ENCODE data around the gene MYO9B. TPM values are rescaled to one million over a fixed set of nuclear protein-coding genes. Genes with fewer than 3 reads are reported as not detected.
"Not testable (repeated sequence)": the region's sequence is repeated elsewhere in the genome, so short reads cannot be mapped to it uniquely, and the experiment has no call there.

MYO9B gene
- total RNA-seq, 1 donor from 2014 or later: 224 TPM

DNA sequence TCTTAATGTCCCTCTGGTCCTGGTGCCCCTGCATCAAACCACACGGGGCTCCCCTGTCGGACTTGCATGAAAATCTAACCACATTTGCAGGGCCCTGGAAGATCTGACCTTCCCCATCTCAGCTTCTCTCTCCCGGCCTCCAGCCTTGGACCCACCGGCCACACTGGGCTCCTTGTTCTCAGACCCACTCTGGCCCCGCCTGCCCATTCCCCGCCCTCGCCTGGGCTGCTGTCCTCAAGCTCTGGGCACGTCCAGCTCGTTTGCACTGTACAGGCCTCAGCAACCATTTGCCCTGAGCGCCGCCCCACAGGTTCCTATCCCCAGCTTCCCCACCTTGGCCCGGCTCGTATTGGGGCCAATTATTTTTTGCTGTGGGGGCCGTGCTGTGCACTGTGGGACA lies 10.5 kb downstream of the MYO9B start:
- intact Hi-C loops (cut with micrococcal nuclease): no loop called here

DNA sequence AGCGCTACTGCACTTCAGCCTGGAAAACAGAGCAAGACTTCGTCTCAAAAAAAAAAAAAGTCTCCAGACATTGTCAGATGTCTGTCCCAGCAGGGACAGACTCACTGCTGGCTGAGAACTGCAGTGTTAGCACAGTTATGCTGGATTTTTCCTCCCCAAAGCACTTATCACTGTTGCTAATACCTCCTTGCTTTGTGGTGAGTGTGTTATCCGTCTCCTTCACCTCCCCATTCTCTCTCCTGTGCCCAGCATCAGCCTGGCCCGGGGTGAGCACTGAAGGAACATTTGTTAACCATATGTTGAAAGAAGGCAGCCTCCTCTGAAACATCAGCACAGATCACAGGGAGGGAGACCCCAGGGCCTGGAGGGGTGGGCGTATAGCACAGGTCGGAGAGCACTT lies 11.3 kb downstream of the MYO9B start:
- intact Hi-C loops (cut with micrococcal nuclease): no loop called here

DNA sequence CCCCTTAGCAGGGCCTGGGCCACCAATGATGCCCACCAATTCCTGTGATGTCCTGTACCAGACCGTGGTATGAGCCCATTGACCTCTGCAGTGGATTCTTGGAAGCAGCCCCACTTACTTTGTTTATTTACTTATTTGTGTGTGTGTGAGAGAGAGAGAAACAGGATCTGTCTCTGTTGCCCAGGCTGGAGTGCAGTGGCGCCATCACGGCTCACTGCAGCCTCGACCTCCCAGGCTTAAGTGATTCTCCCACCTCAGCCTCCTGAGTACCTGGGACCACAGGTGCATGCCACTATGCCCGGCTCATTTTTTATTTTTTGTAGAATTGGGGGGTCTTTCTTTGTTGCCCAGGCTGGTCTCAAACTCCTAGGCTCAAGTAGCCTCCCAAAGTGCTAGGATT lies 13.0 kb downstream of the MYO9B start:
- intact Hi-C loops (cut with micrococcal nuclease): no loop called here

DNA sequence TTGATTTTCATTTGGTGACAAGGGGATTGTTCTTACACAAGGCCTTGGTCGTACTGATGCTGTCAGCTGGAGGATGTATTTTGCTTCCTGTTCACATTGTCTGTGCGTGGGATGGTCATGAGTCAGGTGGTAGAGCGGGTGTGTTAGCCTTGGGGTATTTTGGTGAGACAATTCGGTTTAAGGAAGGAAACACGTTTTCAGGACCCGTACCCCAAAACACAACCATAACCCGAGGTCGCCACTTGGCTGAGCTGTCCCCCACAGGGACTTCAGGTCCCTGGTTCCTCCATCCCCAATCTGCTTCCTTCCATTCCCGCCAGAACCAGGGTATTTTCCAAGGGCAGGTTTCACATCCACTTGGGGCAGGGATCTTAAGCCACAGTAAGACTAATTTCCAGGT lies 15.0 kb downstream of the MYO9B start:
- intact Hi-C loops (cut with micrococcal nuclease): no loop called here

DNA sequence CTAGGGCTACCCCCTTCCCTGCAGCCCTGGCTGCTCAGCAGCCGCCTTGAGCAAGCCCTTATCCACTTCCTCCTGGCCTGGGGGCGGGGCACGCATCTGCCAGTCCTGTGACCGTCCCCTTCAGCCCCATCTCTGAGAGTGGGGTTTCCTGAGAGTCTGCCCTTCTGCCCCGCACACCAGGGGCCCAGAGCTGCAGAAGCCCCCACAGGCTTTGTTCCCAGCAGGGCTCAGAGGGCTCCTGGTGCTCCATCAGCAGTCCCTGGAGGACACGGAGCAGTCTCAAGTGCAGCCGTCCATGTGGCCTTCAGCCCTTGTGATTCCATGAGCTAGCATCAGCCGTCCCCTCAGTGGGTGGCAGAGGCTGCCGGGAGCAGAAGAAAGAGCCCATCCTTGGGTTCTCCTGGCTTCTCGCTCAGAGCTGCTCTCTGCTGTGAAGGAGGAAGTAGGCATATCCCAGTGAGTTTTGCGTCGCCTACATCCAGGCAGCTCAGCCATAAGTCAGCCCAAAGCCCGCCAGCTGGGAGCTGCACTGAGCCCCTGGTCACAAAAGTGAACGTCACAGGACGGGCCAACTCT lies 16.3 kb downstream of the MYO9B start:
- intact Hi-C loops (cut with micrococcal nuclease): no loop called here

DNA sequence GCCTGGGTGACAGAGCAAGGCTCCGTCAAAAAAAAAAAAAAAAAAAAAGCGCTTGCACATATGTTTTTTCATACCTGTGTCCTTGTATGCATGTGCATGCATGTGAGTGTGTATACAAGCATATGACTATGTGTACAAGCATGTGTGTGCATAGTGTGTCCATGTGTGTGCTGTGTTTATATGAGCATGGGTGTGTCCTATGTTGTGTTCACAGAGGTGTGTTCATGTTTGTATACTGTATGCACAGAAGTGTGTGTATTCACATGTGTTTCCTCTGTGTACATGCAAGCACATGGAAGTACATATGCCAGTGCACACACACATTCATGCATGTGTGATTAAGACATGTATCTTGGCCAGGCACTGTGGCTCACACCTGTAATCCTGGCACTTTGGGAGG lies 17.1 kb downstream of the MYO9B start:
- intact Hi-C loops (cut with micrococcal nuclease): no loop called here

DNA sequence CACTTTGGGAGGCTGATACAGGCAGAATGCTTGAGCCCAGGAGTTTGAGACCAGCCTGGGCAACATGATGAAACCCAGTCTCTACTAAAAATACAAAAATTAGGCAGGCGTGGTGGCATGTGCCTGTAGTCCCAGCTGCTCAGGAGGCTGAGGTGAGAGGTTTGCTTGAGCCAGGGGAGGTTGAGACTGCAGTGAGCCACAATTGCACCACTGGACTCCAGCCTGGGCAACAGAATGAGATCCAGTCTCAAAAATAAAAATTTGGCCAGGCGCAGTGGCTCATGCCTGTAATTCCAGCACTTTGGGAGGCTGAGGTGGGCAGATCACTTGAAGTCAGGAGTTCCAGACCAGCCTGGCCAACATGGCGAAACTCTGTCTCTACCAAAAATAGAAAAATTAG lies 19.1 kb downstream of the MYO9B start:
- intact Hi-C loops (cut with micrococcal nuclease): not testable (repeated sequence)

DNA sequence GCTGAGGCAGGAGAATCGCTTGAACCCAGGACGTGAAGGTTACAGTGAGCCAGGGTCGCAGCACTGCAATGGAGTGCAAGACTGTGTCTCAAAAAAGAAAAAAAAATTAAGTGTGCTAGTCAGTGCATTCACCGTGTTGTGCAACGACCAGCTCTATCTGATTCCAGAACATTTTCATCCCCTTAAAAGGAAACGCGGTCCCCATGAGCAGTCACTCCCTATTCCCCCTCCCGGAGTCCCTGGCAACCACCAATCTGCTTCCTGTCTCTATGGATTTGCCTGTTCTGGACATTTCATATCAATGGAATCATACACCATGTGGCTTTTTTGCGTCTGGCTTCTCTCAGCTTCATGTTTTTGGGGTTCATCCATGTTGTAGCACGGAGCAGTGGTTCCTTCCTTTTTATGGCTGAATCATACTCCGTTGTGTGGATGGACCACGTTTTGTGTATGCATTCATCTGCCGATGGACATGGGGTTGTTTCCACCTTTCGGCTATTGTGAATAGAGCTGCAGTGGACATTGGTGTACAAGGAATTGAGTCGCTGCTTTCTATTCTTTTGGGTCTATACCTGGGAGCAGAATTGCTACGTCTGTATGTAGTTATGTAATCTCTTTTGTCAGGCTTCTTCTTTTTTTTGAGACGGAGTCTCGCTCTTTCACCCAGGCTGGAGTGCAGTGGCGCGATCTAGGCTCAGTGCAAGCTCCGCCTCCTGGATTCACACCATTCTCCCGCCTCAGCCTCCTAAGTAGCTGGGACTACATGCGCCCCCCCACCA lies 19.8 kb downstream of the MYO9B start:
- intact Hi-C loops (cut with micrococcal nuclease): no loop called here

DNA sequence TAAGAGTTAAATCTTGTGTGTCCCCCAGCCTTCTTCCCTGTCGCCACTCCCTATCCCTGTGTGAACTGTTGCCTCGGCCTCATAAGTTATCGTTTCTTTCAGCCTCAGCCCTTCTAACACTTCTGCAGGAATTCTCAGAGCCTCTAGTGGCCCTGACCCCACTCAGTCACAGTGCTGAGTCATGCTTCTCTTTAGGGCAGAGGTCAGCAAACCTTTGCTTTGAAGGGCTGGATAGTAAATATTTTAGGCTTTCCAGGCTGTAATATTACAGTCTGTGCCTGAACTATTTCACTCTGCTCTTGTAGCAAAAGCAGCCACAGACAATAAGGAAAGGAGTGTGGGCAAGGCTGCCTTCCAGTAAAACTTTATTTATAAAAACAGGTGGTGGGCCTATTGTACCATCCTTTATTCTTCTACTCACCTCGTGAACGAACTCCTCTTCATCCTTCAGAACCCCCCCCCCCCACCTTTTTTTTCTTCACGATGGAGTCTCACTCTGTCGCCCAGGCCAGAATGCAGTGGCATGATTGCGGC lies 22.1 kb downstream of the MYO9B start:
- intact Hi-C loops (cut with micrococcal nuclease): no loop called here

DNA sequence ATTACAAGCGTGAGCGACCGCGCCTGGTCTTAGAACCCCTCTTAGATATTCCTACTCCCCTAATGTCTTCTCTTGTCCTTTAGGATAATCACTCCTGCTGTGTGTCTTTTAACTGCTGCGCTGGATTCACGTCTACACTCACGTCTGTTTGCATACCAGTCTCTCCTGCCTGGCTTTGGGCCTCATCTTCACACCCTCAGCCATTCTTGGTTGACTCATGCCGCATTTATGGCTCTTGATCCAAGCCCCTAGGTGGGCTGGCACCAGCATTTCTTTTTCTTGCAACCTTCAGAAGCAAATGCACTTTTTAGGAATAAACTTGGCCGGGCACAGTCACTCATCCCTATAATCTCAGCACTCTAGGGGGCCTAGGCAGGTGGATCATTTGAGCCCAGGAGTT lies 22.7 kb downstream of the MYO9B start:
- intact Hi-C loops (cut with micrococcal nuclease): no loop called here

DNA sequence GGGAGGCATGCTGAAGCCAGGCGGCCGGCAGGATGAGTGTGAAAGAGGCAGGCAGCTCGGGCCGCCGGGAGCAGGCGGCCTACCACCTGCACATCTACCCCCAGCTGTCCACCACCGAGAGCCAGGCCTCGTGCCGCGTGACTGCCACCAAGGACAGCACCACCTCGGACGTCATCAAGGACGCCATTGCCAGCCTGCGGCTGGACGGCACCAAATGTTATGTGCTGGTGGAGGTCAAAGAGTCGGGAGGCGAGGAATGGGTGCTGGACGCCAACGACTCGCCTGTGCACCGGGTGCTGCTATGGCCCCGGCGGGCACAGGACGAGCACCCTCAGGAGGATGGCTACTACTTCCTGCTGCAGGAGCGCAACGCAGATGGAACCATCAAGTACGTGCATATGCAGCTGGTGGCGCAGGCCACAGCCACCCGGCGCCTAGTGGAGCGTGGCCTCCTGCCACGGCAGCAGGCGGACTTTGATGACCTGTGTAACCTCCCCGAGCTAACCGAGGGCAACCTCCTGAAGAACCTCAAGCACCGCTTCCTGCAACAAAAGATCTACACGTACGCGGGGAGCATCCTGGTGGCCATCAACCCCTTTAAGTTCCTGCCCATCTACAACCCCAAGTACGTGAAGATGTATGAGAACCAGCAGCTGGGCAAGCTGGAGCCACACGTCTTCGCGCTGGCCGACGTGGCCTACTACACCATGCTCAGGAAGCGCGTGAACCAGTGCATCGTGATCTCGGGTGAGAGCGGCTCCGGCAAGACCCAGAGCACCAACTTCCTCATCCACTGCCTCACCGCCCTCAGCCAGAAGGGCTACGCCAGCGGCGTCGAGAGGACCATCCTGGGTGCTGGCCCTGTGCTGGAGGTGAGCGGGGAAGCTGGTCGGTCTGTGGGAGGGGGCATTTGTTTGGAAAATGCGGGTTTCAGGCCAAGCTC lies 26.4 kb downstream of the MYO9B start:
- intact Hi-C loops (cut with micrococcal nuclease): no loop called here

DNA sequence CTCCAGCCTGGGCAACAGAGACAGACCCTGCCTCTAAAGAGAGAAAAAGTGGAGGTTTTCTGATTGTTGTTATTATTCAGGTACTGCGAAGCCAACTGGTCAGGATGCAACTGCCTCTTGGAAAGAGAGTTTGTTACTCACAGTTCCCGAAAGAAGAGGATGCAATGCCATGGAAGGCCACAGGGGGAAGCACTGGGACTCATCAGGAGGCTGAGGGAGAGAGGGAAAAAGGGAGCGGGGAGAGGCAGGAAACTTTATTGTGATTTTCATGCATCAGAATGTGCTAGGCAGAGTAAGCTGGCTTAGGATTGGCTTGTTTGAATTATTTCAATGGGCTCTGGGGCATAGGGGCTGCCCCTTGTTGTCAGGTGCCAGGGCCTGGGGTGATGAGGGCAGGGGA lies 27.6 kb downstream of the MYO9B start:
- intact Hi-C loops (cut with micrococcal nuclease): no loop called here

DNA sequence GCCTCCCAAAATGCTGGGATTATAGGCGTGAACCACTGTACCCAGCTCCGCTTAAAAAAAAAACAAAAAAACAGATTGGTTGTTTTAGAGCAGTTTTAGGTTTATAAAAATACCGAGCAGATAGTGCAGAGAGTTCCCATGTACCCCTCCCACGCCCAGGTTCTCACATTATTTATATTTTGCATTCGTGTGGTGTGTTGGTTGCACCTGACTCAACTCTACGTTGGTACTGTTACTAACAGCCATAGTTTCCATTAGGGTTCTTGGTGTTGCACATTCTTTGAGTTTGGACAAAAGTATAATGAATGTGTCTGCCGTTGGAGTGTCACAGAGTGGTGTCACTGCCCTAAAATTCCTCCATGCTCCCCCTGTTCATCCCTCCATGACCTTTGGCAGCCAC lies 29.1 kb downstream of the MYO9B start:
- intact Hi-C loops (cut with micrococcal nuclease): no loop called here

DNA sequence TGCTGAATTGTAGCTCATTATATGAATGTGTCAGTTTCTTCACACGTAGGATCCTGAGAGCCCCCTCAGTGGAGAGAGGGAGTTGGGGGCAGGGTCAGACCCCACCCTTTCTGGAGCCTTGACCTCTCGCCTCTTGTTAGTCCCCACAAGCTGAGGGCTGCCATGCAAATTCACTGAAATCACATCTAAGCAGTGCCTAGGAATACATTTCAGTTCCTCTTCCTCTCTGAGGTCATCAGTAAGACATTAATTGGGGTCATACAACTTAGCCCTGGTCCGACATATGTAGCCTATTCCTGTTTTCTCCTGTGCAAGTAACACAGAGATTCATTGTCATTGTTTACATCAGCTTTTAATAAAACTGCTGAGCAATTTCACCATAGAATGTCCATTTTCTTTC lies 30.0 kb downstream of the MYO9B start:
- intact Hi-C loops (cut with micrococcal nuclease): no loop called here

DNA sequence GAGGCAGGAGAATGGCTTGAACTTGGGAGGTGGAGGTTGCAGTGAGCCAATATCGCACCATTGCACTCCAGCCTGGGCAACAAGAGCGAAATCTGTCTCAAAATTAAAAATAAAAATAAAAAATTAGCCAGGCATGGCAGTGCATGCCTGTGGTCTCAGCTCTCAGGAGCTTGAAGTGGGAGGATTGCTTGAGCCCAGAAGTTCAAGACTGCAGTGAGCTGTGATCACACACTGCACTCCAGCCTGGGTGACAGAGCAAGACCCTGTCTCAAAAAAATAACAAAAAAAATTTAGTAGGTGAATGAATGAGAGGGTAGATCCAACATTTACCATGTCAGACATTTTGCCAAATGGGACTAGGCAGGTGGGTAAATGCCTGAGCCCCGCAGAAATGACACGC lies 31.4 kb downstream of the MYO9B start:
- intact Hi-C loops (cut with micrococcal nuclease): not testable (repeated sequence)

DNA sequence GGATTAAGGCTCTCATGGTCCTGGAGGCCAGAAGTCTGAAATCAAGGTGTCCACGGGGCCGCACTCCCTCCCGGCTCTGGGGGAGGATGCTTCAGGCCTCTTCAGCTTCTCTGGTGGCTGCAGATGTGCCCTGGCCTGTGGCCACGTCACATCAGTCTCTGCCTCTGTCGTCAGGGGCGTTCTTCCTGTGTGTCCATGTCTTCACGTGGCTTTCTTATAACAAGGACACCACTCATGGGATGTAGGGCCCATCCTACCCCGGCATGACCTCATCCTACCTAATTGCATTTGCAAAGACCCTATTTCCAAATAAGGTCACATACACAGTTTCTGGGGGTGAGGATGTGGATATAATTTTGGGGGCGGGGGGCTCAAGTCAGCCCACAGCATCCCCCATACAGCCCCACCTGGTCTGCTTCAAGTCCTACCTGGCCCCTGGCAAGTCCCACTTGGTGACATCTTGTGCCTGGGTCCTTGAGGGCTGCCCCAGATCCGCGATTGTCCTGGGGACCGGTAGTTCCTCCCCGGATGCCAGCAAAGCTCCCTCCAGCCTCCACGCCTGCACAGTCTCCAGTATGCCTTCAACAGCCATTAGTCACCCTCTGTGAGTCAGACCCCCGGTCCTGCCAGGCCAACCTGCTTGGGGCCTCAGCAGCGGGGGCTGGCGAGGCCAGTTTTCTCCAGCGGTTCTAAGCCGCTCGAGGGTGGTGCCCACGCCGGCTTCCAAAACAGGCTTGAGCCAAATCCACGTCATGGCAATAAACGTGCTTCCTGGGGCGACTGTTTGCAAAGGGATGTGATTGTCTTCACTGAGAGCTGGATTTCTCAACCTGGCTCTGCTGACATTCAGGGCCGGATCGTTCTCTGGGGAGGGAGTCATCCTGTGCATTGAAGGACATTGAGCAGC lies 32.2 kb downstream of the MYO9B start:
- intact Hi-C loops (cut with micrococcal nuclease): no loop called here

DNA sequence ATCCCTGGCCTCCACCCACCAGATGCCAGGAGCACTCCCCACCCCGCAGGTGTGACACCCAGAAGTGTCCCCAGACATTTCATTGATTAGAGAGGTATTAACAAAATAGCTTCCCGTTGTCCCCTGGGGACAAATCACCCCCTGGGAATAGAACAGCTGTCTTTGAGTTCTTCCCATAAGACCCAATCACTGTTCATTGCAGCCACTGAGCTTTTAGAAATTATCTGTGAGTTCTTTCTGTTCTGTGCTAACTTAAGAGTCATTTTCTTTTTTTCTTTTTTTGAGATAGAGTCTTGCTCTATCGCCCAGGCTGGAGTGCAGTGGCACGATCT lies 32.8 kb downstream of the MYO9B start:
- intact Hi-C loops (cut with micrococcal nuclease): no loop called here

DNA sequence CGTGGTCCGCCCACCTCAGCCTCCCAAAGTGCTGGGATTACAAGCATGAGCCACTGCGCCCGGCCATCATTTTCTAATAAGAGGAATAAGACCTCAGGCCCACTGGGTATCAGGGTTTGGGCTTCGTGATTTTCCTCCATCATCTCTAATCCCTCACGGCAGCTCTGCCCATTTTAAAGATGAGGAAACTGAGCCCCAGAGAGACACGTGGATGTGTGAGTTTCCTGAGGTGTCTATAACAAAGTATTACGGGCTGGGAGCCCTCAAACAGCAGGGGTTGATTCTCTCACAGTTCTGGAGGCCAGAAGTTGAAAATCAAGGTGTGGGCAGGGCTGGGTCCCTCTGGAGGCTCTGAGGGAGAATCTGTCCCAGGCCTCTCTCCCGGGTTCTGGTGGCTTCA lies 33.7 kb downstream of the MYO9B start:
- intact Hi-C loops (cut with micrococcal nuclease): no loop called here

DNA sequence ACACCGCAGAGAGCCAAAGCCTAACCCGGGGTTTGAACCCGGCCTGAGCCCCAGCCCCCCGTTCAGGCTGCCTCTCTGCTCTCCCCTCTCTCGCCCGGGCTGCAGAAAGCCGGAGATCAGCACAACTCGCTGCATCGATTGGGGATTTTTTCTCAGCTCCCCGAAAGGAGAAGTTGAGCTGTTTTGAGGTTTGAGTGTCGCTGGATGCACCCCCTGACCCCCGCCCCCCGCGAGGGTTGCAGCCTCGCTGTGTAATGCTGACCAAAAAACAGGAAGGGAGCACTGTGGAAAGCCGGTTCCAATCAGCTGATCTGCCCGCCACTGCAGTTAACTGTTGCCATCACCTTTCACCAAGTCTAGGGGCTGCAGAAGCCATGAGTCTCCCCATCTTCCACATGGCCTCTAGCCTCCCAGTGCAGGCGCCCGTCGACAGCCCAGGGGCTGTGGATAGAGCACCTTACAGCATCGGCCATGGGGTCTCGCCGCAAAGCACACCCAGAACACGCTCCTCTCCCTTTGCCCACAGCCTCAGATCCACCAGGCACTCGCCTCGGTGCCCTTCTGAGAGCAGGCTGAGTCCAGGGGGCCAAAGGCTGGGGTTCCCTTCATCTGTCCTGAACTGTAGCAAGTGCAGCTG lies 34.5 kb downstream of the MYO9B start:
- intact Hi-C loops (cut with micrococcal nuclease): no loop called here

DNA sequence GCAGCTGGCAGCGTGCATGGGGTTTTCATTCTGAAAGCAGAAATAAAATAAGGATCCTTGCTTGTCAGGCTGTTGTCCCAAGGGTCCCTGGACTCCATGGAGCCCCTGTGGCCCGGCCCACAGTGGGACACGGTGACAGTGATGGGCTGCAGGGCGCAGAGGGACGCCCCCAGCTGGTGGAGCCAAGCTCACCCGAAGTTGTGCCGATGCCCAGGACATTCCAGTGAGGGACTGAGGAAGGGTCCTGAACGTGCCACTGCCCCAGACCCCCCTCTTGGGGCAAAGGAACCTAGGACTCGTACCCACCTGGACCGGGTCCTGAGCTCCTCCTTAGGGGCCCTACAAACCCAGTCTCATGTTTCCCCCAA lies 35.0 kb downstream of the MYO9B start:
- intact Hi-C loops (cut with micrococcal nuclease): no loop called here

DNA sequence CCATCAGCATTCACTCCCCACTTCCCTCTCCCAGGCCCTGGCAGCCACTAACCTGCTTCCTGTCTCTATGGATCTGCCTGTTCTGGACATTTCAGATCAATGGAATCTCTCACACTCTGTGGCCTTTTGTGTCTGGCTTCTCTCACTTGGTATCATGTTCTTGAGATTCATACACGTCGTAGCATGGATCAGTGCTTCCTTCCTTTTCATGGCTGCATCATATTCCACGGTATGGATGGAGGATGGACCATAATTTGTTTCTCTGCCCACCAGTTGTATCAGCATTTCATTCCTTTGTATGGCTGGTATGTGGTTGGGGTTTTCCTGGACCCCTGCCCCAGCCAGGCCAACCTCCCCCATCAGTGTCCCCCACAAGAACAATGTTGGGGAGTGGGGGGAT lies 36.2 kb downstream of the MYO9B start:
- intact Hi-C loops (cut with micrococcal nuclease): no loop called here

All from T-helper 1 cell treated with Interleukin-12 subunit alpha and Interleukin-12 subunit beta and Interleukin-4 antibody, amounts not matched to agents 30 ng/mL and 1 ng/mL, for 36 hours (primary cell).